ENCODE measurements around the gene ZNF649. TPM values are rescaled to one million over a fixed set of nuclear protein-coding genes. Genes with fewer than 3 reads are reported as not detected.
A peak's percentile ranks its signal among the peaks of the same experiment; 100 is the strongest.
"Not testable (repeated sequence)": the region's sequence is repeated elsewhere in the genome, so short reads cannot be mapped to it uniquely, and the experiment has no call there.

The ZNF649 gene
- total RNA-seq, 1 donor from 2014 or later: 11.1 TPM

- Histone ChIP-seq H3K4me3 (no peak overlapping the region), H3K27me3 (no peaks in the 10 kb centered on the region), H3K27ac (no peak overlapping the region), H3K36me3 (no peaks in the 10 kb centered on the region), H3K9me3 (peaks cover 50% of the 10 kb centered on the region), H3K4me1 (no peaks in the 10 kb centered on the region)
- no peak for TF ChIP-seq CTCF (IDR thresholded peaks at IDR 0.05)
- no peak for ATAC-seq
- intact Hi-C loops (cut with DNase I): no loop called here
- no peak for DNase-seq
Measured at GRCh38 chr19:51919606-51920005, 14.8 kb upstream of the ZNF649 start.

- Histone ChIP-seq H3K27me3 (no peaks in the 10 kb centered on the region), H3K4me3 (no peak overlapping the region), H3K36me3 (no peaks in the 10 kb centered on the region), H3K4me1 (no peaks in the 10 kb centered on the region), H3K9me3 (peaks cover 40% of the 10 kb centered on the region), H3K27ac (no peak overlapping the region)
- intact Hi-C loops (cut with DNase I): no loop called here
- no peak for TF ChIP-seq CTCF (IDR thresholded peaks at IDR 0.05)
- no peak for ATAC-seq
- DNase-seq: no peak
Measured at GRCh38 chr19:51916167-51916566, 11.3 kb upstream of the ZNF649 start.

GRCh38 chr19:51915324-51915867 is 10.6 kb upstream of the ZNF649 start:
- H3K27me3 ChIP-seq: no peaks in the 10 kb centered on the region
- intact Hi-C loops (cut with DNase I): no loop called here
- no peak for TF ChIP-seq CTCF (IDR thresholded peaks at IDR 0.05)
- no peak for ATAC-seq
- no peak overlapping the region for H3K4me3 ChIP-seq
- no peak for DNase-seq
- peaks cover 32% of the 10 kb centered on the region for H3K9me3 ChIP-seq
- no peaks in the 10 kb centered on the region for H3K4me1 ChIP-seq
- no peak overlapping the region for H3K27ac ChIP-seq
- no peaks in the 10 kb centered on the region for H3K36me3 ChIP-seq

- Histone ChIP-seq H3K9me3 (peaks cover 12% of the 10 kb centered on the region), H3K4me1 (peaks cover 10% of the 10 kb centered on the region), H3K27me3 (peaks cover 18% of the 10 kb centered on the region)
- DNase-seq; H3K27ac ChIP-seq; H3K36me3 ChIP-seq; intact Hi-C loops (cut with DNase I); H3K4me3 ChIP-seq; ATAC-seq: not testable (repeated sequence)
Measured at GRCh38 chr19:51907981-51908380, 3.2 kb upstream of the ZNF649 start.

- H3K36me3 ChIP-seq; H3K4me3 ChIP-seq; H3K9me3 ChIP-seq; DNase-seq; H3K27ac ChIP-seq; ATAC-seq; intact Hi-C loops (cut with DNase I): not testable (repeated sequence)
- H3K4me1 ChIP-seq: peaks cover 13% of the 10 kb centered on the region
- peaks cover 18% of the 10 kb centered on the region for H3K27me3 ChIP-seq
Measured at GRCh38 chr19:51906108-51906507, 1.3 kb upstream of the ZNF649 start.

- intact Hi-C loops (cut with DNase I); ATAC-seq; H3K27ac ChIP-seq; H3K4me3 ChIP-seq; DNase-seq; H3K36me3 ChIP-seq: not testable (repeated sequence)
- H3K4me1 ChIP-seq: peaks cover 13% of the 10 kb centered on the region
- peaks cover 18% of the 10 kb centered on the region for H3K27me3 ChIP-seq
- peaks cover 12% of the 10 kb centered on the region for H3K9me3 ChIP-seq
Measured at GRCh38 chr19:51905639-51906038, 822 bp upstream of the ZNF649 start.

- peaks cover 16% of the 10 kb centered on the region for H3K9me3 ChIP-seq
- ATAC-seq (no peak), DNase-seq (no peak)
- peak overlapping the region; percentile 90 for H3K4me3 ChIP-seq
- intact Hi-C loops (cut with DNase I): no loop called here
- no peak for TF ChIP-seq CTCF (IDR thresholded peaks at IDR 0.05)
- H3K27me3 ChIP-seq: peaks cover 18% of the 10 kb centered on the region
- H3K27ac ChIP-seq: no peak overlapping the region
- peaks cover 13% of the 10 kb centered on the region for H3K4me1 ChIP-seq
- H3K36me3 ChIP-seq: peaks cover 1% of the 10 kb centered on the region
Measured at GRCh38 chr19:51905206-51905605, 389 bp upstream of the ZNF649 start.
